HS-5 (cell line): ENCODE measurements around the gene KLHDC4.
"Not testable (repeated sequence)": the region's sequence is repeated elsewhere in the genome, so short reads cannot be mapped to it uniquely, and the experiment has no call there.

Source experiments
- DNase-seq: peaks from one replicate; pipeline ENCODE4 v3.0.0-alpha.2; 2012; ENCODE audit warnings: low read depth

Gene KLHDC4

DNA sequence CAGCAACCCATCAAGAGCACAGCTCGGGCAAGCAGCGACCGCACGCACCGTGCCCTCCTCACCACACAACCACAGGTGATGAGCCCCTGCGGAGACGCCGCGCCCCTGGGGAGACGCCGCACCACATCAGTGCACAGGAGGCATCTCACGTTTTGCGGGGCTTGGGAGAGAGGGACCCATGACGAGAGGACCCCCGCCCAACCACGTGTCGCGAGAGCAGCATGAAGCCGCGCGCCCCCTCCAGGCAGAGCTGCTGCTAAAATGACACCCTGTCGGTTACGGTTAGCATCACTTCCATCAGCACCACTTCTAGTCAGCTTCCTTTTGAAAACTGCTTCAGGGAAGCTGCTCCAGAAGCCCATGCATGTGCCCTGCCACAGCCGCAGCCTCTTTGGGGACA lies 45.3 kb downstream of the KLHDC4 start:
- DNase-seq: no peak

DNA sequence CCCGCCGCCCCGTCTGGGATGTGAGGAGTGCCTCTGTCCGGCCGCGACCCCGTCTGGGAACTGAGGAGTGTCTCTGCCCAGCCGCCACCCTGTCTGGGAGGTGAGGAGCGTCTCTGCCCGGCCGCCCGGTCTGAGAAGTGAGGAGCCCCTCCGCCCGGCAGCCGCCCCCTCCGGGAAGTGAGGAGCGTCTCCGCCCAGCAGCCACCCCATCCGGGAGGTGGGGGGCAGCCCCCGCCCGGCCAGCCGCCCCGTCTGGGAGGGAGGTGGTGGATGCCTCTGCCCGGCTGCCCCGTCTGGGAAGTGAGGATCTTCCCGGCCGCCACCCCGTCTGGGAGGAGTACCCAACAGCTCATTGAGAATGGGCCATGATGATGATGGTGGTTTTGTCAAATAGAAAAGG lies 47.0 kb downstream of the KLHDC4 start:
- not testable (repeated sequence) for DNase-seq

DNA sequence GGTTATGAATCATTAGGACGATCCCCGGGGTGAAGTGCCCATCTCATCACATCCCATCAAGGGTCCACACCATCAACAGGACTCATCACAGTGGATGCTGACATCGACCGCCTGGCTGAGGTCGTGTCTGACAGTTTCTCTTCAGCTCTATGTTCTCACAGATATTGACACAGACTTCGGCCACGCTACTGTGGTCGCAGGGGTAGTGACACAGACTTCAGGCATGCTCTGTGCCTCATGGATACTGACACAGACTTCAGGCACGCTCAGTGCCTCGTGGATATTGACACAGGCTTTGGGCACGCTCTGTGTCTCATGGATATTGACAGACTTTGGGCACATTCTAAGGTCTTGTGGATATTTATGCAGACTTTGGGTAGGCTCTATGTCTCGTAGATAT lies 50.1 kb downstream of the KLHDC4 start:
- no peak for DNase-seq

DNA sequence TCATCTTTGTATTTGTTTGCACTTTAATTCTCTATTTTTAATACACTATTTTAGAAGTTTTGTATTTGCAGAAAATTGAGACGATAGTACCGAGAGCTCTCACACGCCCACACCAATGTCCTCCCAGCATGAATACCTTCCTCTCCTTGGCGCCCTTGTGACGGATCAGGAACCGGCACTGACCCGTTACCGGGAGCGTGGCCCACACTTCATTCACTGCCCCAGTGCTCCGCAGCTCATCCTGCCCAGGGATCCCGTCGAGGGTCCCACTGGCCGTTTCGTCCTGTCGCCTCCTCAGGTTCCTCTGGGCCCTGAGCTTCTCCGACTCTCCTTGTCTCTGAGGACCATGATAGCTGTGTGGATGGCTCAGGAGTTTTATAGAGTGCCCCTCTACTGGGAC lies 50.6 kb downstream of the KLHDC4 start:
- no peak for DNase-seq

DNA sequence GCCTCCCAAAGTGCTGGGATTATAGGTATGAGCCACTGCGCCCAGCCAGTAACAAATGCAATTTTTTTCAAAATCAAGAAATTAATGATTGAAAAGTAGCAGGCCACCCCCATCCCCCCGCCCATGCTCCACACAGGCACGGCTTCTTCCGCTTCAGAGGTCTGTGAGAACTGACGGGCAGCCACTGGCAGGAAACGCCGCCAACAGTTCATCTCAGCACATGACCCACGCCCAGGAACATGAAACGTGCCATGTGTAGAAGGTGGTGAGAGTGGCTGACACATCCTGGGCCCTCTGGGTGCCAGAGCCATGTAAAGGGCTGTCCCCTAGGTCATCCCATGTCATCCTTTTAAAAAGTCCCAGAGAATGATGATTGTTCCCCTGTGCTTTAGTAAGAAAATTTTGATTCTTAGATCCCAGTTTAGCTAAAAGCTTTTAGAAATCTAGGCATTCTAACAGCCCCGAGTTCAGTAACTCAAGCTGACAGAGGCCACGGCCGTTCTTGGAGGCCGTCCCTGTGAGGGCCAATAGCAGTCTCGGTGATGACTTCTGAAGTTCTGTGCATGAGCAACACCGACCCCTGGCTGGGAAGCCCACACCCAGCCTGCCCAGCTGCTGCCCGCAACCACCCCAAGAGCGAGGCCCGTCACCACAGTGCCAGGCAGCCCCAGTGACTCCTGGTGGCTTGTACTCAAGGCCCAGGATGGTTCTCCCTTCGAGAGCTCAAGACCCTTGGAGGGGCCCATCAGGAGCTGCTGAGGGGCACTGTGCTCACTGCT lies 52.1 kb downstream of the KLHDC4 start:
- DNase-seq: no peak

DNA sequence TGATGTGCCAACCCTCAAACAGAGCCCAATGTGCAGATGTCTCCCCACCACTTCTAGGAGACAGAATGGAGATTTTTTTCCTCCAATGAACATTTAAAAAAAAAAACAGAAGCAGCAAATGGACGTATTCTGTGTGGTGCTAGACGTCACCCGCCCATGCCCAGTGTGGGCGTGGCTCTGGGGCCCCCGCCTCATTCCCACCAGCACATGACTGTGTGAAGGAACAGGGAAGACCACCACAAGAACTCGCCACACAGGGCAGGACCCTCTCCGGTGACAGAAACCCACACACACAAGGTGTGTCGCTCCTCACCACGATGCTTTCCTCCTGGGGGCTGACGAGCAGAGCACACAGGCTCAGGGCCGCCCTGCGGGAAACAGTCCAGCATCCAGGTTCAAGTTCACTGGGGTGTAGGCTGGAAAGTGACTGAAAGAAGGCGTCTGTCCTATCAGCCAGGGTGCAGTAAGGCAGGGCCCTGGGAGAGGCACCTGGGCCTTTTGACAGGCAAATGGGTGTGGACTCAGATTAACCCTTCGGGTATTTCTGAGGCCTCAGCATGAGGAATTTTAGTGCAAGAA lies 53.5 kb downstream of the KLHDC4 start:
- no peak for DNase-seq

DNA sequence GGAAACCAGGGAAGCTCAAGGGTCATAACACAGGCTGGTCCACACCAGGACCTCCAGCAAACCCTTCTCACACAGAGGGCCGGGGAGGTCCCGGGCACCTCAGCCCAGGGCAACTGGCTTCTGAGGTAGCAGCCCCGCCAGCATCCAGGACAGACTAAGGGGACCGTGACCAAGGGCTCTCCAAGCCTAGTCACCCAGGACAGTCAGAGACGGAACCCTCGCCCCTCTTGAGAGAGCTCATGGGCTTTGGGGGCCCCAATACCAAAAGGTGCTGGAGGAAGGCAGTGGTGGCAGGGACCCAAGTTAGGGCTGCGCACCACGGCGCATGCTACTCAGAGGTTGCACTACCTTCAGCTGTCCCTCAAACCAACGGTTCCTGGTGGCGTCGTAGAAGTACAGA lies 54.9 kb downstream of the KLHDC4 start:
- DNase-seq: no peak

DNA sequence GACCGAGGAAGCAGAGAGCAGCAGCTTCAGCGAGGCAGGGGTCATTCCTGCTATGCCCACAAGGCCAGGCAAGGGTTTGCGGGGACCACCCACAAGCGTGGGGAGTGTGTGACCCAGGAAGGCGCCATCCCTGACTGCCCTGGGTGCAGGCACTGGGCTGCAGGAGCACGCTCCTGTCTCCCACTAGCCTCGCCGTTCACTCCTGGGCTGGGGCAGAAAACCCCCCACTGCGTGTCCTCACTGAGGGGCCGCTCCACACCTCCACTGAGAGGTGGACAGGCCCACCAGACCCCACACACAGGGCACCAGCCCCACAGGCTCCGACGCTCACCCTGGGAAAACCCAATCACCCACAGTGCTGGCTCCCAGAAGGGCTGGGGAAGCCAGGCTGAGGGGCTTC lies 56.1 kb downstream of the KLHDC4 start:
- DNase-seq: no peak

DNA sequence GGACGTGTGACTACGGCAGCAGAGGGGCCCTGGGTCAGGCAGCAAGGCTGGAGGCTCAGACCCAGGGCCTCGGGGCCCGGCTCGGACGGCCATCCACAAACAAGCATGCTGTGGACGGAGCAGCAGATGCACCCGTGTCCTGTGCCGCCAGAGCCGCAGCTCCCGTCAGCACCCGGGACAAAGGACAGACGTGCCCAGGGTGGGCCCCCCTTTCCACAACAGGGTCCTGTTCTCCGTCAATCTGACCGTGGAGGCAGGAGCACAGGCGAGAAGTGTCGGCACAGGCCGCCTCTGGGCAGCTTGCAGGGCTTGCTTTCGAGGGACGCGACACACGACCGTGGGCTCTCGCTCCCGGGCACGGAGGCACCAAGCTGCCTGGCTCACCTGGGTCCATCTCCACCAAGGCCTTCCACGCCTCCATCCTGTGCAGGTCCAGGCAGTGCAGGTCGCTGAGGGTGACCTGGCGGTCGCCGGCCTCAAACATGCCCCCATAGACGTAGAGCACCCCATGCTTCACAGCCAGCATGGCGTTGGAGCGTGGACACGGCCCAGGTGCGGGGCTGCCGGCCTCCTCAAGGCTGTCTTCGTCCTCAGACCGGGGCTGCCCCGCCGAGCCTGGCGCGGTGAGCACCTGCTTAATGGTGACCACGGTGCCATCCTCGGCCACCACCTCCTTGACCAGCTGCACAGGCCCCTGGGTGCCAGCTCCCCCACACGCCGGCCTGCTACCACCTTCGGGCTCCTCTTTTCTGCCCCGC lies 56.7 kb downstream of the KLHDC4 start:
- DNase-seq: no peak

DNA sequence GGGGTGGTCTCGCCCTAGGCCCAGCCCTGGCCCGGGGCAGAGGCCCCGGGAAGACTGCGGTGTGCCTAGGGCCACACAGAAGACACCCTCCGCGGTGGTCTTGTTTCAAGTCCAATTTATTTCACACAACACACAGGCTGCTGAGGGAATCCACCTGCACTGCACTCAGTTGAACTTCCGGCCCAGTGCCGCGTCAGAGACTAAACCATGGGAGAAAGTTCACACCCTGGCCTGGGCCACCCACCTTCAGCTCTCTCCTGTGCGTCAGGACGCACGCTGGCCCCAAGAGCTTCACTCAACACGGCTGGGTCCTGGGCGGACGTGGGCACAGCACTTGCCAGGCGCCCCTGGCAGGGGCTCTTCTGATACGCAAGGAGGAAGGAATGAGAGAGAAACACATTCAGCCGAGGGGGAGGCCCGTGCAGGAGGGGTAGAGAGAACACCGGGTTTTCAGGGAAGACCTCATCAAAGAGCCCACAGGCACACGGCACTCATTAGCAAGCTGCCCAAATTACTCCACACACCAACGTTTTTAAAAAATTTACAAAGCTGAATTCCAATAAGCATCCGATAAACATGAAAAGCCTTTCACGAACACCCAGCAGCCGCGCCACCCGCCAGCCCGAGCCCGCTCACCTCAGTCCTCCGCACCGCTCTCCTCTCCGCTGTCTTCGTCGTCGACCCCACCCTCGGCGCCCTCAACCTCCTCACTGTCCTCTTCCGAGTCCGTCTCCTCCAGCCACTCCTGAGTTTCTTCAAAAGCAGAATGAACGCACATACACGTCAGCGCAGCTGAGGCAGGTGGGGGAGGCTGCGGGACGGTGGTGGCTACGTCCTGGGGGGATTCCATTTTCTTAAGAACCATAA lies 57.8 kb downstream of the KLHDC4 start:
- DNase-seq: no peak

DNA sequence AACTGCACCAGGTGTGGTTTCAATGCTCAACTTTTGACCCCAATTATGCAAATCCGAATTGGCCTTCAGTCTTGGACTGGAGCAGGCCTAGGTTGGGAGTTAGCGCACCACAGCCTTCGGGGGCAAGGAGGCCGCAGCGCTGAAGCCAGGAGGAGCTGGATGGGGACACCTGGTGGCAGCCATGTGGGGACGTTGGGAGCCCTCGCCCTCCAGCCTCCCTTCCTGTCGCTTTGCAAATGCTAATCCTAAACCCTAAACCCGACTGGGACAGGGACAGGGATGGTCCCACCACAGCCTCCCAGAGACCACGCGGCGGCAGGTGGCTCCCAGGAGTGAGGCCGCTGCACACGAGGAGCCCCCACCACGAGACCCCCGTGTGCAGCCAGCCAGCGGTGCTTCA lies 58.7 kb downstream of the KLHDC4 start:
- no peak for DNase-seq

DNA sequence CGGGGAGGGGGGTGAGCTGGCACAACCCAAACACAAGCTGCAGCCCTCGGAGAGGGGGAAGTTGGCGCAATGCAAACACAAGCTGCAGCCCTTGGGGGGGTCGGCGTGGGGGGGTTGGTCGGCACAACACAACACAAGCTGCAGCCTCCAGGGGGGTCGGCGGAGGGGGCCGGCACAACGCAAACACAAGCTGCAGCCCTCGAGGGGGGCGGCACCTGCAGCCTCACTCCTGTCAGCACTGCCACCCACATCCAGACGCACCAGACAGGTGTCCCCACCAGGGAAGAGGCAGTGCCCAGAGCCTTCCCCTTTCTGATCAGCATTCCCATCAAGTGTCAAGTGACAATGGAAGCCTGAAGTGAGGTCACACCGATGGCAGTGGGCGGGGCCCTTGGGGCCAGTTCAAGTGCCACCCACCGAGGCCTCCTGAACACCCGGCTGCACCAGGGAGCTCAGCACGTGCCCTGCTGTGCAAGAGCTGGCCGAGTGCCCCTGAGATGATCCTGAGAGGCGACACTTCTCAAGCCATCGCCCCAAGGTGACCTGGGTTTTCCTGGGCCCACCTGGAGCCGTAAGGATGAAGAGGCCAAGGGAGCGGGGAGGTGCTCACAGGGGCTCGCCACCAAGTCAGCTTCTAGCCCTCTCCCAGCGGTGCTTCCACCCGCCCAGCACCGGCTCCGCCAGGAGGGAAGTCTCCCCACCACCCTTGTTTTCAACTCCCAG lies 59.3 kb downstream of the KLHDC4 start:
- DNase-seq: no peak

DNA sequence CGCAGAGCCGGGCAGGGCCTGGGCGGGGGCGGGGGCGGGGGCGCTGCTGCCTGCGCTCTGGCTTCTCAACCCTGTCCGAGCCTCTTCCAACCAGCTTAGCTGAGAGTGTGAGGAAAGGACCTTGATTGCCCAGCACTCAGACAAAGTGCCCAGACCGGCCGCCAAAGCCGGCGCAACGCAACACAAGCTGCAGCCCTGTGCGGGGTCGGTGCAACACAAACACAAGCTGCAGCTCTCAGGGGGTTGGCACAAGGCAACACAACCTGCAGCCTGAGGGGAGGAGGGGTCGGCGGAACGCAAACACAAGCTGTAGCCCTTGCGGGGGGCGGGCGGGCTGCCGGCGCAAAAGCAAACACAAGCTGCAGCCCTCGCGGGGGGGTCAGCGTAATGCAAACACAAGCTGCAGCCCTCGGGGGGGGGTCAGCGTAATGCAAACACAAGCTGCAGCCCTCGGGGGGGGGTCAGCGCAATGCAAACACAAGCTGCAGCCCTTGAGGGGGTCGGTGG lies 60.0 kb downstream of the KLHDC4 start:
- no peak for DNase-seq

DNA sequence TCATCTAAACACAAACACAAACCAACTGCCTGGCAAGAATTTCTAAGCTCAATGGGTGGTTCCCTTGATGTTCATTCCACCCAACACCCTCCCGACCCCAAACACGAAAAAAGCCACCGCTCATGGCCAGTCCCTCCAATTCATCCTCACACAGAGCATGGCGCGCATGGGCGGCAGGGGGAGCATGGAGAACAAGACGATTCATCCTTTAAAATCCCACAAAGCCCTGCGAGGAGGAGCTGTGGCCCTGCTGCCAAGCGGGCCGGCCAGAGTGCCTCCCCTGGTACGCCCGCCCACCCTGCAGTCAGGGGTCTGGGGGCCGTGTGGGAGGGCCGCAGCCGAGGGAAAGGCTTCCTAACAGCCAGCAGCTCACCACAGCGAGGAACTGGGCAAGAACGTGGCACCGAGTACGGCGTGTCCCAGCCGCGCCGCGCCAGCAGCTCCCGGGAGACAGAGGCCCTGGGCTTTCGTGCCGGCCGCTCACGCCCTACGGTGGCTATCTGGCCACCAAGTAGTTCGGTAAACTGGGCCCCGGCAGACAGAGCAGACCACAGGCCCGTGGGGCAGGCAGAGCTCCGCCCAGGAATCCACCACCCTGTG lies 60.9 kb downstream of the KLHDC4 start:
- DNase-seq: no peak

DNA sequence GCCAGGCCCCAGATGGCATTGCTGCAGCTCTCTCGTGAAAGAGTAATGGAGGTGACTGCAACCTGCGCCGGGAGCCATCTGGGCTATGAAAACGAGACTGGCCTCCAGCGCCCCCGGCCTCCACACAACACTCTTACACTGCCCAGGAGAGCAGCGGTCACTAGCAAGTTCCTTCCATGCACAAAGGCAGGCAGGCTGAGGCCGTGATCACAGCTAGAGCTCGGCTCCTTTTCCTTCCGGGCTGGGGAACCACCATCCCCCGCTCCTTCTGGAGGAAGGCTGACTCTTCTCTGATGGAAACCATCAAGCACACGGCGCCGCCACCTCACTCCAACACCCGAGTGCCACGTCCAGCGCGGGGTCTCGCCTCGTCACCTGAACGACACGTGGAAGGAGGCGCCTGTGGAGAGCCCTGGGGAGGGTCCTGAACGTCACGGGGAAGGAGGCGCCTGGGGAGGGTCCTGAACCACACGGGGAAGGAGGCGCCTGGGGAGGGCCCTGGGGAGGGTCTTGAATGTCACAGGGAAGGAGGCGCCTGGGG lies 61.9 kb downstream of the KLHDC4 start:
- DNase-seq: no peak

DNA sequence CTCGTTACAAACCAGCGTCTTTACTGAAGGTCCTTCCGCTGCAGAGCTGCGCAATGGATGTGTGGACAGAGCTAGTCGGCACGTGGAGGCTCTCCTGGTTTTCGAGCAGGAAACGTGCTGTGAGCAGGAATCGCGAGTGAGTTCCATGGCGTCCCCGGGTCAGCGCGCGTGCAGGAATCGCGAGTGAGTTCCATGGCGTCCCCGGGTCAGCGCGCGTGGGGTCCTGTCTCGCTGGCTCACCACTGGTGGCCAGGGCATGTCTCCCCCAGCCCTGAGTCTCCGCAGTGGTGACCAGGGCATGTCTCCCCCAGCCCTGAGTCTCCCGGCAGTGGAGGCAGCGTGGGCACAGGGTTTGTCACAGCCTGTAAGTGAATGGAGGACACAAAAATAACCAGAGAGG lies 62.7 kb downstream of the KLHDC4 start:
- DNase-seq: no peak

DNA sequence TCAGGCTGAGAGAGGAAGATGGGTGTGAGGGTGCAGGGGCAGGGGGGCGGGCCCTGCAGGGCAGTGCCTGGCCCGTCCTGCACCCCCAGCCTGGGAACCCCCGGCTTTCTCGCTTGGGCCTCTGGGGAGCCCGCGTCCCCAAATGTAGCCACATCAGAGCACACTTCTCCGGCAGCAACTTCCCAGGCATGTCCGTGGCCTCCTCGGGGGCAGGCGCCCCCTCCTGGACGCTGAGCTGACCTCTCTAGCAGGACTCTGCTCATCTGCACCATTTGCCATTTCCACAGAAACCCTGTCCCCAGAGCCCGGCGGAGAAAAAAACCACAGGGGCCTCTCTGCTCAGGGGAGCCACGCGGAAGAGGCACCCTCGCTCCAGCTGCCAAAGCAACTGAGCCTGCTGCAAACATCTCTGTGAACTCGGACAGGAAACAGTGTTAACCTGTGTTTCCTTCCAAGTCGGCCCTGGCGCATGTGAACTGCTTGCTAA lies 63.4 kb downstream of the KLHDC4 start:
- no peak for DNase-seq

DNA sequence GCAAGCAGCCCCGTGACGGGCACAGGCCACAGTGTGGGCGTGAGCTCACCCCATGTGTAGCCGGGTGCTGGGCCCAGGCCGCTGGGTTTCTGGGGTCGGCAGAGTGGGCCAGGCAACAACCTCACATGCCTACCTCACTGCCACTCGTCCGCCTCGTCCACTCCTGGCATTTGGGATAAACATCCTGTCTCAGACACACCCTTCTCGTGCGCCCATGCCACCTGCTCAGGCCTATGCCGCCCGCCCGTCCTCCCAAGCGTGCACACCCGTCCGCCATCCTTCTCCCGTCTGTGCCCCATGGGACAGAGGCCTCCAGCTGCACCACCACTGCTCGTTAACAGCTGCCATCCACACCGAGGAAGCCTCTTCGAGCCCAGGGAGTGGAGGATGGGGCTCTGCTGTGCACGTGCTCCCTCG lies 64.3 kb downstream of the KLHDC4 start:
- no peak for DNase-seq

DNA sequence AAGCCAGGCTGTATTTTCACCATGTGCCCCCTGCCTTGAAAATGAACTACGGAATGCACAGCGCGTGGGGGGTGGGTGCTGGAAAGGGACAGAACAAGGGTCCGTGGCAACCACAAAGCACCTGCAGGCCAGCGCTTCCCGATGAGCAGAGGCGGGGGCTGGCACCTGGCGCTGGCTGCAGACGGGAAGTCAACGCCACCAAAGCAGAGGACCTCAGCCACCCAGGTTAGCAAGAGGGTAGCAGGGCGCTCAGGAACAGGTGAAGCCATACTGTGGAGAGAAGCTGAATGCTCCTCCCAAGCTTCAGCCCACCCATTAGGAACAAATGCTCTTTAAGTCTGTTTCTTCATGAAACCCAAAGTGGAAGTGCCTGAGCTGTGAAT lies 64.7 kb downstream of the KLHDC4 start:
- no peak for DNase-seq

DNA sequence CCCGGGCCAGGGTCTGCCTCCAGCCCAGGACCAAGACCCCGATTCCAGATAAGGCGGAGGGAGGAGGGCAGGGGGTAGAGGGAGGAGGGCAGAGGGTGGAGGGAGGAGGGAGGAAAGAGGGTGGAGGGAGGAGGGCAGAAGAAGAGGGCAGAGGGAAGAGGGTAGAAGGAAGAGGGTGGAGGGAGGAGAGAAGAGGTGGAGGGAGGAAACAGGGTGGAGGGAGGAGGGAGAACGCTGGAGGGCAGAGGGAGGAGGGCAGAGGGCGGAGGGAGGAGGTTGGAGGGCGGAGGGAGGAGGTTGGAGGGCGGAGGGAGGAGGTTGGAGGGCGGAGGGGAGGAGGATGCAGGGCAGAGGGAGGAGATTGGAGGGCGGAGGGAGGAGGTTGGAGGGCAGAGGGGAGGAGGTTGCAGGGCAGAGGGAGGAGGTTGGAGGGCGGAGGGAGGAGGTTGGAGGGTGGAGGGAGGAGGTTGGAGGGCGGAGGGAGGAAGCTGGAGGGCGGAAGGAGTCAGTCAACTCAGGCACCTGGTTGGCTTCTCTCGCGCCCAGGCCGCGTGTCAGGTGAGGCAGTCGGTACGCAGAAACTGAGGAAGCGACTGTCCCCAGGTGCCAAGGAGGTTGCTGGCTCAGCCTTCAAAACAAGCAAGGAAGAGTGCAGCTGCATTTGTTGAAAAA lies 65.2 kb downstream of the KLHDC4 start:
- DNase-seq: no peak
